Fibroblast of peridontal ligament (primary cell): ENCODE data around the gene ETV4.
"Not testable (repeated sequence)": the region's sequence is repeated elsewhere in the genome, so short reads cannot be mapped to it uniquely, and the experiment has no call there.

ENCODE experiments used
- DNase-seq: peaks from one replicate; pipeline ENCODE4 v3.0.0-alpha.2; 2010; ENCODE audit errors: extremely low read depth

ETV4 gene

DNA sequence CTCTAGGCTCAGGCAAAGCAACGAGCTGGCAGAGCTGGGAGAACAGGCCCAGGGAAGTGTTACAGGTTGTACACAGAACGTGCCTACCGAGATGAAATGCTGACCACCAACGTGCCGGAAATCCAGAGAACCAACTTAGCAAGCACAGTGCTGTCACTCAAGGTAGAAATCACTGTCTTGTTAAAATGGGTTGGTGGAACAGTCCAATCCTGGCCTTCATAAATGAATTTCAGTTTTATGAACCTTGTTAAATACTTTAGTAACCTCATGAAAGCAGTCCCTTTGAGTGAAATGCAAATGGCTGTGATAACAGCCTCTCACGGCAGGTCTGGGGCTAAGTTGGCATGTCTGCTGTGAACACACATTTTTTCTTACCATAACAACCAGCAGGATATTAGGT, 29.0 kb downstream of the ETV4 start:
- no peak for DNase-seq

DNA sequence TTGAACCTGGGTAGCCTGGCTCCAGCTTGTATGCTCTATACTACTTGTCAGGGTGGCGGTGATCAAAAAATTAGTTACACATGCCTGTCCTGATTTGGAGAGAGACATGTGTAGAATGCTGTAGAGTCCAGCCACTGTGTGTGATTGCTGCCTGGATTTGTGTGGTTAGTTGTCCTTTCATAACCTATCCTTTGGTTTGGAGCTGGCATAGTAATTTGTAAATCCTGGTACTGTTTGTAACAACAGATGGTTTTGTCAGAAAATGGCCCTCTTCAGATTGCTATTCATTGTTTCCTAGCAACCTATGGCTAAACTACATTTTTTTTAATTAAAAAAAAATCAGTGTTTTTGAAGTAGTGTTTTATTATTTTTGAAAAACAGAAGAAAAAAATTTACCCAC, 30.5 kb downstream of the ETV4 start:
- peak; percentile 79 for DNase-seq

DNA sequence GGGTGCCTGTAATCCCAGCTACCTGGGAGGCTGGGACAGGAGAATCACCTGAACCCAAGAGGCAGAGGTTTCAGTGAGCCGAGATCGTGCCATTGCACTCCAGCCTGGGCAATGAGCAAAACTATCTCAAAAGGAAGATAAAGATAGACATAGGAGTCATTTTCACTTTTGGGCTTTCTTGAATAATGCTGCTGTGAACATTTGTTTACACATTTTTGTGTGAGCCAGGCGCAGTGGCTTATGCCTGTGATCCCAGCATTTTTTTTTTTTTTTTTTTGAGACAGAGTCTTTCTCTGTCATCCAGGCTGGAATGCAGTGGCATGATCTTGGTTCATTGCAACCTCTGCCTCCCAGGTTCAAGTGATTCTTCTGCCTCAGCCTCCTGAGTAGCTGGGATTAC, 34.9 kb downstream of the ETV4 start:
- DNase-seq: not testable (repeated sequence)

DNA sequence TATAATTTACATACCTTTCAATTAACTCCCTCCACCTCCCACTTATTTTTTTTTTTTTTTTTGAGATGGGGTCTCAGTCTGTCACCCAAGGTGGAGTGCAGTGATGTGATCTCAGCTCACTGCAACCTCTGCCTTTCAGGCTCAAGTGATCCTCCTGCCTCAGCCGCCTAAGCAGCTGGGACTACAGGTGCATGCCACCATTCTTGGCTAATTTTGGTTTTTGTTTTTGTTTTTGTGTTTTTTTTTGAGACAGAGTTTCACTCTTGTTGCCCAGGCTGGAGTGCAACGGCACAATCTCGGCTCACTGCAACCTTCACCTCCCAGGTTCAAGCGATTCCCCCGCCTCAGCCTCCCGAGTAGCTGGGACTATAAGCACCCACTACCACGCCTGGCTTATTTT, 36.7 kb downstream of the ETV4 start:
- DNase-seq: not testable (repeated sequence)

DNA sequence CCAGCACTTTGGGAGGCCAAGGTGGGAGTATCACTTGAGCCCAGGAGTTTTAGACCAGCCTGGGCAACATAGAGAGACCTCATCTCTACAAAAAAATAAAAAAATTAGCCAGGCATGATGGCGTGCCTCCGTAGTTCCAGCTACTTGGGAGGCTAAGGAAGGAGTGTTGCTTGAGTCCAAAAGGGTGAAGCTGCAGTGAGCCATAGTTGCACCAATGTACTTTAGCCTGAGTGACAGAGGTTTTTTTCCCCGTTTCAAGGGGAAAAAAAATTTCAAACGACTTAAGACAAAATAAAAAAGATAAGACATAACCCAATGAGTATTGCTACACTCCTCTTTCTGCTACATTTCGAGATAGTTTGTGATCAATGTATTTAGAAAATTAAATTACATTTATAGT, 55.5 kb downstream of the ETV4 start:
- DNase-seq: no peak

DNA sequence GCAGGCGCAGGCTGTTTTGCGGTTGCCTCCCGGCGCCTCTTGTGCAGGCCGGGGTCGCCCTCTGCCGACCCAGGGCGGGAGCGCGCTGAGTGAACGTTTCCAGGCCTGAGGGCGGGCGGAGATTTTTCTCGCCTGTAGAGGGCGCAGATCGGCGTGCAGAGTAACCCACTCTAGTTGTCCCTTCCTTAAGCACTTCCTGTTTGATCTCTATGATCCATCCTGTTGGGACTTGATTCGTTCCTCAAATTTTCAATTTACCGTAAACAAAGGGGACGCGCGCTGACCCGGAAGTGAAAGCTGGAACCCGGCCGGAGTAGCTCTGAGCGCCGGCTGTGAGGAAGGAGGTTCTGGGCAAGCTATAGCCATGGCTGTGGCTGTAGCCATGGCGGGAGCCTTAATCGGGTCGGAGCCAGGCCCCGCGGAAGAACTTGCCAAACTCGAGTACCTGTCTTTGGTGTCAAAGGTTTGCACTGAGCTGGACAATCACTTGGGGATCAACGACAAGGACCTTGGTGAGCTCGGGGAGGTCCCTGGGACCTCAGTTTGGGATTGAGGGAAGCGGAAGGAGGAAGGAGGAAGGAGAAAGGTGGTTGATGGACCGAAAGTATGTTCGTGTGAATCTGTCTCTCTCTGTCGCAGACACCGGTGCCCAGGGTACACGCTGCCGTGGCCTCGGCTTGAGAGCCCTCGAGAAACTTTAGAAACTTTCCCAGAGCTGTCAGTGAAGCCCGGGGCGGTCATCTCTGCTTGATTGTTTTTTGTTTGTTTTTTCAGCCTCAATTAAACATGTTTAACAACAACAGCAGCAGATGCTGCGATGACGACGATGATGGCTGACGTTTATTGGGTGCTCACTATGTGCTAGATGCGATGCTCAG, 62.2 kb downstream of the ETV4 start, which contains the start of gene DHX8:
Gene DHX8, plus strand, starts transcription at position 302 of the 878 bp plus-strand sequence. Its CDS starts 63 bp downstream, at position 365.
- DNase-seq: peak; percentile 99

DNA sequence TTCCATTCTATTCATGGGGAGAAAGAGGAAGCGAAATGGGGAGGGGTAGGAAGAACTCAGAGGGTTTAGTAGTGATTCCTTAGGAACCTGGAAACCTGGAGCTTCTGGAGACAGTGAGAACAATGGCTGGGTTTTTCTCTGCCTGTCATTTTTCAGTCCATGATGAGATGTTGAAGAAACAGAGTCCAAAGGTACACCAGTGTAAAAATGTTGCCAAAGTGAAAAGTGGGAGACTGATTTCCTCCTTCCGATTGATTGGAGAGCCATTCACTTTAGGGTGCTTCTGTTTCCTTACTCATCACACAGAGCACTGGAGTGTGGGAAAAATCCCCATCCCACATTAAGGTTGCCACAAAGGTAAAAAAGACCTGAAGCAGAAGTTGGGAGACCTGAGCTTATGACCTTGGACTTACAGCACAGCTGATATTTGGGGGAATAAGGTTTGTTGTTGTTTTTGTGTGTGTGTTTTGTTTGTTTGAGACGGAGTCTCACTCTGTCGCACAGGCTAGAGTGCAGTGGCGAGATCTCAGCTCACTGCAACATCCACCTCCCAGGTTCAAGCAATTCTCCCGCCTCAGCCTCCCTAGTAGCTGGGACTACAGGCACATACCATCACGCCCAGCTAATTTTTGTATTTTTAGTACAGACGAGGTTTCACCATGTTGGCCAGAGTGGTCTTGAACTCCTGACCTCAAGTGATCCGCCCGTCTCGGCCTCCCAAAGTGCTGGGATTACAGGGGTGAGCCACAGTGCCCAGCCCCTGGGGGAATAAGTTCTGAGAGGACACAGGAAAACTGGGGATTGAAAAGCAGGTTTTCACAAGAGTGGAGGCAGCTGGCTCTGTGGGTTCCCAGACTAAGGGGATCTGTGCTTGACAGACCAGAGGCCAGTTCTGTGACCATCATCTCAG, 63.8 kb downstream of the ETV4 start:
- no peak for DNase-seq

DNA sequence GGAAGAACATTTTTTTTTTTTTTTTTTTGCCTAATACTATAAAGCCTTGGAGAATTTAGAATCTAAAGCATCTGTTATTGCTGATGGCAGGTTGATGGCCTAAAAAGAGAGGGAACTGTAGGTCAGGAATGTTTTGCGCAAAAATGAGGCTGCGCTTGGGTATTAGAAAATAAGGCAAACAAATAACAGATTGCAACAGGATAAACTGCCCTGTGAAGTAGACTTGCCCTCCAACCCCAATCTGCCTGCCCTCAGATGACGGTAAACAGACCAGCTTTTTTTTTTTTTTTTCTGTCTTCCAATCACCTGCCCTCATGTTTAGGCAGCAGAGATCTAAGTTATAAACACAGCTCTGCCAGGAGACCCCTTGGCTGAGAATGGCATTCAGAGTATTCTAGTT, 66.2 kb downstream of the ETV4 start:
- DNase-seq: no peak
